HG02610 (cell line): ENCODE results near the gene PTPRM.

Experiments
- ATAC-seq: cut with Tn5 transposase; IDR thresholded peaks from one replicate; pipeline ENCODE4 v1.9.1; 2021; ENCODE audit warnings: mild to moderate bottlenecking, moderate library complexity; ENCODE audit not compliant: unreplicated experiment

Gene PTPRM

GRCh38 chr18:7663366-7664312, 96.5 kb downstream of the PTPRM start:
- ATAC-seq = no peak

GRCh38 chr18:7666195-7666776, 99.2 kb downstream of the PTPRM start:
- ATAC-seq = no peak

GRCh38 chr18:7668392-7668791, 101.3 kb downstream of the PTPRM start:
- ATAC-seq = no peak

- ATAC-seq = no peak
These were observed 102.2 kb downstream of the PTPRM start for GRCh38 chr18:7669361-7669760.

GRCh38 chr18:7671105-7671504, 104.0 kb downstream of the PTPRM start:
- ATAC-seq = no peak

- no peak for ATAC-seq
These were observed 109.2 kb downstream of the PTPRM start for GRCh38 chr18:7676253-7676873.

GRCh38 chr18:7677001-7677400, 109.9 kb downstream of the PTPRM start:
- ATAC-seq = no peak

- ATAC-seq = no peak
These were observed 110.3 kb downstream of the PTPRM start for GRCh38 chr18:7677424-7677823.

- no peak for ATAC-seq
These were observed 111.3 kb downstream of the PTPRM start for GRCh38 chr18:7678389-7678788.

GRCh38 chr18:7678801-7679200, 111.7 kb downstream of the PTPRM start:
- no peak for ATAC-seq

GRCh38 chr18:7681298-7681697, 114.2 kb downstream of the PTPRM start:
- ATAC-seq = no peak

- ATAC-seq = no peak
These were observed 115.2 kb downstream of the PTPRM start for GRCh38 chr18:7682321-7682720.

GRCh38 chr18:7683753-7684152, 116.6 kb downstream of the PTPRM start:
- ATAC-seq = no peak

- no peak for ATAC-seq
These were observed 117.2 kb downstream of the PTPRM start for GRCh38 chr18:7684357-7684756.

GRCh38 chr18:7684966-7685365, 117.8 kb downstream of the PTPRM start:
- no peak for ATAC-seq

- no peak for ATAC-seq
These were observed 119.2 kb downstream of the PTPRM start for GRCh38 chr18:7686278-7686677.

- ATAC-seq = no peak
These were observed 121.5 kb downstream of the PTPRM start for GRCh38 chr18:7688580-7688979.

GRCh38 chr18:7691206-7691605, 124.1 kb downstream of the PTPRM start:
- no peak for ATAC-seq

- no peak for ATAC-seq
These were observed 129.7 kb downstream of the PTPRM start for GRCh38 chr18:7696780-7697179.

GRCh38 chr18:7697306-7697705, 130.2 kb downstream of the PTPRM start:
- ATAC-seq = no peak

- peak; percentile 97 for ATAC-seq
These were observed 144.4 kb downstream of the PTPRM start for GRCh38 chr18:7711495-7711894.

GRCh38 chr18:7720395-7720794, 153.3 kb downstream of the PTPRM start:
- no peak for ATAC-seq
